Naive thymus-derived CD4-positive, alpha-beta T cell (primary cell): ENCODE results near the gene COG7. TPM values are rescaled to one million over a fixed set of nuclear protein-coding genes. Genes with fewer than 3 reads are reported as not detected.

ENCODE experiments used
- ATAC-seq: fragments of 150-1000 bp; cut with Tn5 transposase; 2 replicates; pipeline ENCODE4 v1.10.0; 2021; ENCODE audit warnings: mild to moderate bottlenecking, moderate library complexity
- CTCF ChIA-PET: fragments of 350-600 bp; sonication (Branson Sonifier 250); formaldehyde crosslinking; loops from one replicate; lab custom pipeline; 2021; ENCODE audit warnings: antibody characterized with exemption; lab: Charles Lee
- POLR2A ChIA-PET: fragments of 350-600 bp; sonication (Branson Sonifier 250); formaldehyde crosslinking; loops from one replicate; lab custom pipeline; 2021; ENCODE audit warnings: antibody characterized with exemption, inconsistent platforms; lab: Charles Lee
- DNase-seq, 9 donors: peaks; one replicate each; pipeline versions ENCODE4 v3.0.0 to v3.0.0-alpha.2; 2020 to 2022; ENCODE audit warnings: mixed read lengths in 1 of 9
- H3K27ac ChIP-seq: one replicate; pipeline ENCODE4 v1.7.0; 2013; ENCODE audit warnings: mild to moderate bottlenecking, low read depth, low read length, moderate library complexity
- H3K27me3 ChIP-seq, 2 donors: one replicate each; pipeline ENCODE4 v1.7.0; 2013; ENCODE audit warnings: low read length in 2 of 2, mild to moderate bottlenecking in 2 of 2, moderate library complexity in 2 of 2; ENCODE audit not compliant: control insufficient read depth in 2 of 2, insufficient read depth in 2 of 2
- H3K36me3 ChIP-seq, 3 experiments: 1 replicate in 2 of 3; 2 replicates in 1 of 3; pipeline ENCODE4 v1.7.0; 2013; ENCODE audit warnings: low read length in 3 of 3, mild to moderate bottlenecking in 3 of 3, moderate library complexity in 1 of 3; ENCODE audit not compliant: insufficient read depth in 3 of 3, control insufficient read depth in 2 of 3
- H3K4me1 ChIP-seq, 2 donors: one replicate each; pipeline ENCODE4 v1.7.0; 2013; ENCODE audit warnings: low read length in 2 of 2, mild to moderate bottlenecking in 2 of 2, moderate library complexity in 1 of 2; ENCODE audit not compliant: control insufficient read depth in 2 of 2, insufficient read depth in 2 of 2
- H3K4me3 ChIP-seq: 2 replicates; pipeline ENCODE4 v1.7.0; 2013; ENCODE audit warnings: mild to moderate bottlenecking, low read length
- H3K9me3 ChIP-seq, 3 experiments: 1 replicate in 2 of 3; 2 replicates in 1 of 3; pipeline ENCODE4 v1.7.0; 2013; ENCODE audit warnings: low read length in 3 of 3; ENCODE audit not compliant: control insufficient read depth in 2 of 3
- H3K27ac Mint-ChIP-seq, 9 donors: one replicate each; pipeline ENCODE4 v1.8.0; 2020 to 2022; ENCODE audit warnings: mixed read lengths in 9 of 9, mild to moderate bottlenecking in 8 of 9, moderate library complexity in 5 of 9, inconsistent platforms in 2 of 9
- H3K27me3 Mint-ChIP-seq, 5 donors: one replicate each; pipeline ENCODE4 v1.8.0; 2021 to 2022; ENCODE audit warnings: mixed read lengths in 5 of 5, mild to moderate bottlenecking in 1 of 5
- H3K36me3 Mint-ChIP-seq, 5 donors: one replicate each; pipeline ENCODE4 v1.8.0; 2020 to 2022; ENCODE audit warnings: mixed read lengths in 5 of 5, mild to moderate bottlenecking in 3 of 5, inconsistent platforms in 1 of 5
- H3K4me1 Mint-ChIP-seq, 7 donors: one replicate each; pipeline ENCODE4 v1.8.0; 2020 to 2022; ENCODE audit warnings: mixed read lengths in 7 of 7, mild to moderate bottlenecking in 3 of 7, inconsistent platforms in 1 of 7
- H3K4me3 Mint-ChIP-seq, 10 donors: one replicate each; pipeline ENCODE4 v1.8.0; 2020 to 2022; ENCODE audit warnings: mild to moderate bottlenecking in 10 of 10, mixed read lengths in 10 of 10, moderate library complexity in 6 of 10, inconsistent platforms in 2 of 10
- H3K9me3 Mint-ChIP-seq, 11 donors: one replicate each; pipeline ENCODE4 v1.8.0; 2020 to 2022; ENCODE audit warnings: mixed read lengths in 11 of 11, mild to moderate bottlenecking in 4 of 11, inconsistent platforms in 1 of 11, moderate library complexity in 1 of 11
- intact Hi-C, 2 donors: fragments of 100-400 bp; cut with micrococcal nuclease; formaldehyde crosslinking; loops; one replicate each; pipeline ENCODE4 v1.15.1; 2023
- polyA plus RNA-seq, 2 donors: library from polyadenylated mRNA; unstranded; fragments of 300-500 nt; fragmentation: Illumina TruSeq; gene quantifications; one replicate each; pipeline ENCODE4 v1.2.3, GENCODE V29; 2021
- total RNA-seq, 6 experiments: library from RNA in 5 of 6; stranded (reverse) in 5 of 6; gene quantifications; 1 replicate in 5 of 6; 2 replicates in 1 of 6; pipeline ENCODE4 v1.2.3 and lab custom pipeline; 2021 to 2026

Gene COG7
- total and polyA plus RNA-seq, 7 experiments from 2014 or later, result 9.6 to 28.4 (median 18.9) TPM

DNA sequence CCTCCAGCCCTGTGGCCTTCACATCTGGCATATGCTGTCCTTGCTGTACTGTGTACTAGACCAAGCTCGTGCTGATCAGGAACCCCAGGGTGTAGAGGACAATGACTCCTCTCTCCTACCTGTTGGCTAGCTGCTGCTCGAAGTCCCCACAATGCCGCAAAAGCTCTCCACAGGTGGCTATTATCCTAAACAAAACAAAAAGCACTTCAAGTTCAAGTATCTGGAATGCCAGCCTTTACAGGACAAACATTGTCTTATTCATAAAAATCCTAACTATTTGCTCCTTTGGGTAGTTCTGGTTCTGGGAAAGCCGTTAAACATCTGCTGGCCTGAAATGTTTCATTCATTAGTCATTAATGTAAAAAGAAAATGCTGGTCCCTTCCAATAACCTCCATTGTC is 42.8 kb downstream of the COG7 start:
- CTCF ChIA-PET, result no interaction called here

DNA sequence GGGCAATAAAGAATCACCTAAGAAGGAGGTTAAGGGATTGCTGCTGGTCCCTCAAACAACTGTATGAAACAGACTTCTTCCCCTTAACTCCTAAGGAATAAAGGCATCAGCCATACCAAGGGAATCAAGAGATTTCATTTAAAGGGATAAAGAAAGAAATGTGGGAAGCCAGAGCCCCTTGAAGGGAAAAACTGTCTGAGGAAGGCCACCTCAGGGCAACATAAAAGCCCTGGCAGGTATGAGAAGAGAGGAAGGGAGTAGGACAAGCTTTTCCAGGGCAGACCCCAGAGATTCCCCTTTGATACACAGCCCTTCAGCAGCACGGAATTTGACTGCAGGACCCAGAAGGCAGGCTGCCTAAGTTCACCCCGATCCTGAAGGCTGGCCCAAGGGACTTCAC is 43.5 kb downstream of the COG7 start:
- intact Hi-C loops, result no loop called here
- no peaks in the 10 kb centered on the region for H3K27me3 ChIP-seq
- H3K27ac ChIP-seq, result no peak overlapping the region
- H3K4me3 ChIP-seq, result no peak overlapping the region
- Mint-ChIP-seq H3K36me3 (peaks cover 12 to 71% (median 17%) of the 10 kb centered on the region in 5 donors), H3K27ac (peak overlapping the region in 1 of 9 donors; percentile 72), H3K4me1 (no peaks in the 10 kb centered on the region), H3K27me3 (no peaks in the 10 kb centered on the region), H3K4me3 (no peak overlapping the region), H3K9me3 (no peaks in the 10 kb centered on the region)
- no peak for ATAC-seq
- DNase-seq, result no peak
- H3K9me3 ChIP-seq, result no peaks in the 10 kb centered on the region
- ChIA-PET POLR2A (no interaction called here), CTCF (no interaction called here)
- peaks cover 10 to 87% (median 14%) of the 10 kb centered on the region in 3 experiments for H3K36me3 ChIP-seq
- H3K4me1 ChIP-seq, result no peaks in the 10 kb centered on the region

More for the DNA sequence above, 42.8 kb downstream of the COG7 start:
- Histone ChIP-seq H3K36me3 (peaks cover 10 to 87% (median 15%) of the 10 kb centered on the region in 3 experiments), H3K4me3 (no peak overlapping the region), H3K4me1 (no peaks in the 10 kb centered on the region), H3K27me3 (no peaks in the 10 kb centered on the region), H3K9me3 (no peaks in the 10 kb centered on the region), H3K27ac (no peak overlapping the region)
- Mint-ChIP-seq H3K36me3 (peaks cover 12 to 76% (median 15%) of the 10 kb centered on the region in 5 donors), H3K27ac (no peak overlapping the region), H3K4me1 (no peaks in the 10 kb centered on the region), H3K9me3 (no peaks in the 10 kb centered on the region), H3K27me3 (no peaks in the 10 kb centered on the region), H3K4me3 (no peak overlapping the region)
- intact Hi-C loops, result no loop called here
- DNase-seq (no peak), ATAC-seq (no peak)
- POLR2A ChIA-PET, result no interaction called here

DNA sequence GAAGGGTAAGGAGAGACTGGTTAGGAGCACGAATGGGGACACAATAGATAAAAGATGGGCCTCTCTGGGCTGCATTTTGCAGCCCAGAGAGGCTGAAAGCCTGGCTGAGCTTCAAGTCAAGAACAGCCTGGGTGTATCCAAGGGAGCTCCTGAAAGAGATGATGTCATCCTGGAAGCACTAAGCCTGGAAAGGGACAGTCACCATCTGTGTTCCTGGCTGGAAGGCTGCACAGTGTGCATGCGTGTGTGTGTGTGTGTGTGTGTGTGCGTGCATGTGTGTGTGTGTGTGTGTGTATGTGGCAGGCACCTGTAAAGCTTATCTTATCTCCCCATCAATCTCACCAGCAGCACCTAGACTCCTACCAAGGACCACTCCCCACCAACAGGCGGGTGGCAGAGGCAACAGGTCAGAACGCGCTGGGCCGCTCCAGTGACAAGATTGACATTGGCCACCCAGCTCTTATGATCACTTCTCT is 44.1 kb downstream of the COG7 start:
- no peak overlapping the region for H3K27ac ChIP-seq
- H3K36me3 ChIP-seq, result peaks cover 10 to 87% (median 13%) of the 10 kb centered on the region in 3 experiments
- Mint-ChIP-seq H3K4me3 (no peak overlapping the region), H3K27ac (no peak overlapping the region), H3K27me3 (no peaks in the 10 kb centered on the region), H3K4me1 (no peaks in the 10 kb centered on the region), H3K36me3 (peaks cover 12 to 67% (median 21%) of the 10 kb centered on the region in 5 donors), H3K9me3 (no peaks in the 10 kb centered on the region)
- no peaks in the 10 kb centered on the region for H3K4me1 ChIP-seq
- DNase-seq (no peak), ATAC-seq (no peak)
- CTCF ChIA-PET, result no interaction called here
- H3K27me3 ChIP-seq, result no peaks in the 10 kb centered on the region
- no peaks in the 10 kb centered on the region for H3K9me3 ChIP-seq
- no peak overlapping the region for H3K4me3 ChIP-seq
- POLR2A ChIA-PET, result no interaction called here
- intact Hi-C loops, result no loop called here

DNA sequence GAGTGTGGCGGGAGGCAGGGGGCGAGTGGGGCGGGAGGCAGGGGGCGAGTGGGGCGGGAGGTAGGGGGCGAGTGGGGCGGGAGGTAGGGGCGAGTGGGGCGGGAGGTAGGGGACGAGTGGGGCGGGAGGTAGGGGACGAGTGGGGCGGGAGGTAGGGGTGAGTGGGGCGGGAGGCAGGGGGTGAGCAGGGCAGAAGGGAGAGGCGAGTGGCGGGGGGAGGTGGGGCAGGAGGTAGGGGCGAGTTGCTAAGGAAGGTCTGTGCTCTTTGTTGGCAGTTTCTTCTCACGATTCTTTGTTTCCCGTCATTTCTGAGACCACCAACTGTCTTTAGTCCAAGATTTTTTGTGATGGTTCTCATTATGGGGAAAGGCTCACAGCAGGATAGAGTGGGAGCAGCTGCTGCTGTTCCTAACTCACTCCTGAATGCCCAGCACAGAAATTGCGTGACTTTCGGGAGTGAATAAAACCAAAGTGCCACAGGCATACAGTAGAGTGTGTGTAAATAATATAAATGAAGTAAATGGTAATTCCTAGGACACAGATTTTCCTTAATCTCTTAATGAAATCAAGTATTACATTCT is 44.7 kb downstream of the COG7 start:
- ATAC-seq, result no peak
- CTCF ChIA-PET, result no interaction called here

DNA sequence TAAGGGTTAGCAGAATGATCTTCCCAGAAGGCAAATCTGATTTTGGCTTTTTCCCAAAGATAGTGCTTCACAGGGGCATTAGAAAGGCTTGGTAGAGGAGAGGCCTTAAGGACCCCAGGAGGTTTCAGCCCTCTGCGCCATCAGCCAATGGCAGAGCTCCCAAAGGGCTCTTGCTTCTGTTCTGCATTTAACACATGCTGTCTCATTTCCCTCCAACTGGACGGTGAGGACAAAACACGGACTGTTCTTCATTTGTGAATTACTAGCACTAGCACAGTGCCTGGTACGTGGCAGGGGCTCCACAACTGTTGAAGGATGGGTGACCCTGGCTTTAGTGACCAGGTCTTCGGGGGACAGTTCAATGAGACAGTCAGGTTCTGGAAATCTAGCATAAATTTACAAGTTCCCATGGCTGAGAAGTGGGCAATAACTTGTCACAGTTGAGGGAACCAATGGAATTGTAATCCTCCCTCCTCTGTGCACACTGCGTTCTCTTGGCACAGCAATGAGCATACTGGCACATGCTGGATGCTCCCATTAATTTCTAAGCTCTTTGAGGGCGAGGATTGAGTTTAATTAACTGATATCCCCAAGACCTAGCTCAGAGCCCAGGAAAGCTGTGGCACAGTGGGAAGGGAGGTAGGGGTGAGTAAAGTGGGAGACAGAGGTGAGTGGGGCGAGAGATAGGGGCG is 45.4 kb downstream of the COG7 start:
- Mint-ChIP-seq H3K27me3 (no peaks in the 10 kb centered on the region), H3K36me3 (peaks cover 15 to 65% (median 25%) of the 10 kb centered on the region in 5 donors), H3K4me3 (no peak overlapping the region), H3K27ac (no peak overlapping the region), H3K4me1 (no peaks in the 10 kb centered on the region), H3K9me3 (no peaks in the 10 kb centered on the region)
- Histone ChIP-seq H3K27ac (no peak overlapping the region), H3K36me3 (peaks cover 9 to 89% (median 19%) of the 10 kb centered on the region in 3 experiments), H3K9me3 (no peaks in the 10 kb centered on the region), H3K4me3 (no peak overlapping the region), H3K27me3 (no peaks in the 10 kb centered on the region), H3K4me1 (no peaks in the 10 kb centered on the region)
- ChIA-PET CTCF (no interaction called here), POLR2A (no interaction called here)
- intact Hi-C loops, result no loop called here
- DNase-seq (no peak), ATAC-seq (no peak)

More for the DNA sequence above, 44.7 kb downstream of the COG7 start:
- H3K4me3 Mint-ChIP-seq, result no peak overlapping the region
- no peaks in the 10 kb centered on the region for H3K27me3 Mint-ChIP-seq
- intact Hi-C loops, result no loop called here
- H3K9me3 Mint-ChIP-seq, result no peaks in the 10 kb centered on the region
- Histone ChIP-seq H3K4me3 (no peak overlapping the region), H3K27ac (no peak overlapping the region), H3K36me3 (peaks cover 6 to 87% (median 18%) of the 10 kb centered on the region in 3 experiments), H3K9me3 (no peaks in the 10 kb centered on the region), H3K4me1 (no peaks in the 10 kb centered on the region), H3K27me3 (no peaks in the 10 kb centered on the region)
- POLR2A ChIA-PET, result no interaction called here
- no peaks in the 10 kb centered on the region for H3K4me1 Mint-ChIP-seq
- DNase-seq, result no peak
- H3K27ac Mint-ChIP-seq, result peak overlapping the region in 1 of 9 donors; percentile 43
- H3K36me3 Mint-ChIP-seq, result peaks cover 11 to 63% (median 19%) of the 10 kb centered on the region in 5 donors

DNA sequence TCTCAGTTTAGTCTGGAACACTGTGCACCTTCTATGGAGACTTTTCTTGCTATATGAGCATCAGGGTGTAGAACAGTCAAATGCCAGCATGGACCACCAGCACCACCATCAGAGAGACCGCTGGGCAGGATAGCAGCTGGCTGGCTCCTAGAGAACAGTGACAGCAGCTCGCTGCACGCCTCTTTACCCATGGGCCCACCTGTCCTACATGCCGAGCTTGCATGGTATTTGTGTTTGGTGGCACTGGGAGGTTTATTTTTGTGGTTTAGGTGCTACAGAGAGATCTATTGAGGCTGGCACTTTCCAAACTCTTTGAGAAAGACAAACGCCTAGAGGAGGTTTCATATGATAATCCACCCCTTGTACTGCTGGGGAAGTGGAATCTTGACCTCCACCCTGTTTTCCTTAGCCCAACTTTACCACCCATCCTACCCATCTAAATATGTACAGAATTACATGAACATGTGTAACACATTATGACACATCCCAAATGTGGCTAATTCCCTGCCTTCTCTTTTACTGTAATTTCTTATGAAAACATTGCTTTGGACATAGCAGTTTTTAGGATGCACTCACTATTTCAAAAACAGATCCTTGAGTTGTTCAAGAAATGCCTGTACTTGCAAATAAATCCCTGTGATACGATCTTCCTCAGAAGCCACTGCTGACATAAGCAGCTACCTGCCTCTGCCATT is 46.3 kb downstream of the COG7 start:
- no peaks in the 10 kb centered on the region for H3K9me3 ChIP-seq
- H3K27me3 Mint-ChIP-seq, result no peaks in the 10 kb centered on the region
- H3K27ac Mint-ChIP-seq, result no peak overlapping the region
- H3K4me3 ChIP-seq, result no peak overlapping the region
- peaks cover 9 to 91% (median 19%) of the 10 kb centered on the region in 3 experiments for H3K36me3 ChIP-seq
- CTCF ChIA-PET, result no interaction called here
- intact Hi-C loops, result no loop called here
- H3K4me3 Mint-ChIP-seq, result no peak overlapping the region
- ATAC-seq (no peak), DNase-seq (no peak)
- H3K27ac ChIP-seq, result no peak overlapping the region
- H3K4me1 Mint-ChIP-seq, result no peaks in the 10 kb centered on the region
- H3K9me3 Mint-ChIP-seq, result no peaks in the 10 kb centered on the region
- no peaks in the 10 kb centered on the region for H3K27me3 ChIP-seq
- H3K36me3 Mint-ChIP-seq, result peaks cover 15 to 68% (median 28%) of the 10 kb centered on the region in 5 donors
- POLR2A ChIA-PET, result no interaction called here
- no peaks in the 10 kb centered on the region for H3K4me1 ChIP-seq
